HEK293 (cell line): ENCODE results near the gene EGFR.

Experiments
- HOXA7 ChIP-seq: sonication (generic); formaldehyde crosslinking; IDR thresholded peaks from 2 replicates; pipeline ENCODE4 v1.8.1; 2022; ENCODE audit warnings: missing genetic modification reagents, borderline replicate concordance
- MZF1 ChIP-seq: fragments of 450-650 bp; formaldehyde crosslinking; IDR thresholded peaks from 2 replicates; pipeline ENCODE4 v1.5.1; 2017; ENCODE audit warnings: missing biosample characterization, missing genetic modification characterization, borderline replicate concordance
- YY1 ChIP-seq: fragments of 450-650 bp; formaldehyde crosslinking; IDR thresholded peaks from 2 replicates; pipeline ENCODE4 v1.5.1; 2018; ENCODE audit warnings: missing biosample characterization, missing genetic modification characterization
- ZNF114 ChIP-seq: fragments of 450-650 bp; formaldehyde crosslinking; IDR thresholded peaks from 2 replicates; pipeline ENCODE4 v1.5.0; 2017; ENCODE audit warnings: missing biosample characterization, missing genetic modification characterization
- TF ChIP-seq, protein P1 (sequence below): fragments of 450-650 bp; formaldehyde crosslinking; IDR thresholded peaks from 2 replicates; pipeline ENCODE4 v1.5.1; 2016; ENCODE audit warnings: missing biosample characterization, missing genetic modification characterization
- TF ChIP-seq, protein P2 (sequence below): fragments of 450-650 bp; formaldehyde crosslinking; IDR thresholded peaks from 2 replicates; pipeline ENCODE4 v1.5.1; 2016; ENCODE audit warnings: missing biosample characterization, missing genetic modification characterization

DNA sequence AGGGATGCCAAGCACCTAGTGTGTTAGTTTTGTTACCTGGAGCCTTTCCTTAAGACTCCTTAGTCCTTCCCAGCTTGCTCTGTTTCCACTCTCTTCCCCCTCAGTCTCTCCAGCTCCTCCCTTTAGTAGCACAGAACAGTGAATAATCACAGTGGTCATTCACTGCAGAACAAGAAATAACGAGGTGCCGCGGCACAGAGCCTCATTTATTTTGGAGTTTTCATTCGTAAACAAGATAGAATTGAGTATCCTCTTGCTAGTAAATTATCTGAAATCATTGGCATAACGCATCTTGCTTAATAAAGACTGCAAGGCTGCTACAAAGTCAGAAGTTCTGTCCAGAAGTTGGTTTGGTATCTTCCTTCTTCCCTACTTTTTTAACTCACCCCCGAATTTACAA, 217.0 kb downstream of the EGFR start:
- TF ChIP-seq MZF1 (no peak), HOXA7 (CRISPR knock-in tag) (no peak), YY1 (tag by site-specific recombination) (no peak), ZNF114 (no peak)
- TF ChIP-seq, protein P1, sequence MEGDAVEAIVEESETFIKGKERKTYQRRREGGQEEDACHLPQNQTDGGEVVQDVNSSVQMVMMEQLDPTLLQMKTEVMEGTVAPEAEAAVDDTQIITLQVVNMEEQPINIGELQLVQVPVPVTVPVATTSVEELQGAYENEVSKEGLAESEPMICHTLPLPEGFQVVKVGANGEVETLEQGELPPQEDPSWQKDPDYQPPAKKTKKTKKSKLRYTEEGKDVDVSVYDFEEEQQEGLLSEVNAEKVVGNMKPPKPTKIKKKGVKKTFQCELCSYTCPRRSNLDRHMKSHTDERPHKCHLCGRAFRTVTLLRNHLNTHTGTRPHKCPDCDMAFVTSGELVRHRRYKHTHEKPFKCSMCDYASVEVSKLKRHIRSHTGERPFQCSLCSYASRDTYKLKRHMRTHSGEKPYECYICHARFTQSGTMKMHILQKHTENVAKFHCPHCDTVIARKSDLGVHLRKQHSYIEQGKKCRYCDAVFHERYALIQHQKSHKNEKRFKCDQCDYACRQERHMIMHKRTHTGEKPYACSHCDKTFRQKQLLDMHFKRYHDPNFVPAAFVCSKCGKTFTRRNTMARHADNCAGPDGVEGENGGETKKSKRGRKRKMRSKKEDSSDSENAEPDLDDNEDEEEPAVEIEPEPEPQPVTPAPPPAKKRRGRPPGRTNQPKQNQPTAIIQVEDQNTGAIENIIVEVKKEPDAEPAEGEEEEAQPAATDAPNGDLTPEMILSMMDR (tag by site-specific recombination), result no peak
- TF ChIP-seq, protein P2, sequence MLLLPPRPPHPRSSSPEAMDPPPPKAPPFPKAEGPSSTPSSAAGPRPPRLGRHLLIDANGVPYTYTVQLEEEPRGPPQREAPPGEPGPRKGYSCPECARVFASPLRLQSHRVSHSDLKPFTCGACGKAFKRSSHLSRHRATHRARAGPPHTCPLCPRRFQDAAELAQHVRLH (tag by site-specific recombination), result no peak
